CD4-positive, alpha-beta T cell (primary cell): ENCODE measurements around the gene IRF3. TPM values are rescaled to one million over a fixed set of nuclear protein-coding genes. Genes with fewer than 3 reads are reported as not detected.

ENCODE experiments used
- ATAC-seq: fragments of 200-7000 bp; cut with Tn5 transposase; one replicate; pipeline ENCODE4 v1.10.0; 2022; ENCODE audit warnings: mild to moderate bottlenecking; ENCODE audit not compliant: poor library complexity
- CTCF ChIA-PET: fragments of 350-600 bp; sonication (Branson Sonifier 250); formaldehyde crosslinking; loops from one replicate; lab custom pipeline; 2021; ENCODE audit warnings: antibody characterized with exemption, inconsistent platforms; lab: Charles Lee
- POLR2A ChIA-PET: fragments of 350-600 bp; sonication (Branson Sonifier 250); formaldehyde crosslinking; loops from one replicate; lab custom pipeline; 2021; ENCODE audit warnings: antibody characterized with exemption, inconsistent platforms; lab: Charles Lee
- DNase-seq, 14 experiments: peaks; one replicate each; pipeline ENCODE4 v3.0.0-alpha.2; 2013 to 2020; ENCODE audit warnings: mixed read lengths in 2 of 14
- H3K27ac ChIP-seq, 2 donors: one replicate each; pipeline versions ENCODE4 v1.5.1 to v1.7.0; 2013; ENCODE audit warnings: low read length in 2 of 2, low read depth in 1 of 2, mild to moderate bottlenecking in 1 of 2
- H3K27me3 ChIP-seq, 2 experiments: 1 replicate in 1 of 2; 2 replicates in 1 of 2; pipeline versions ENCODE4 v1.6.1 to v1.7.0; 2013; ENCODE audit warnings: low read length in 2 of 2, control low read depth in 1 of 2, mild to moderate bottlenecking in 1 of 2, moderate library complexity in 1 of 2; ENCODE audit not compliant: insufficient read depth in 2 of 2, control insufficient read depth in 1 of 2
- H3K36me3 ChIP-seq: one replicate; pipeline ENCODE4 v1.6.1; 2013; ENCODE audit warnings: low read length, control low read depth; ENCODE audit not compliant: insufficient read depth
- H3K4me1 ChIP-seq: one replicate; pipeline ENCODE4 v1.6.1; 2013; ENCODE audit warnings: low read length, control low read depth; ENCODE audit not compliant: insufficient read depth
- H3K4me3 ChIP-seq: one replicate; pipeline ENCODE4 v1.5.1; 2013; ENCODE audit warnings: mild to moderate bottlenecking, low read length, moderate library complexity
- H3K9me3 ChIP-seq, 2 experiments: 1 replicate in 1 of 2; 2 replicates in 1 of 2; pipeline versions ENCODE4 v1.6.1 to v1.7.0; 2013; ENCODE audit warnings: low read length in 2 of 2, mild to moderate bottlenecking in 2 of 2, control low read depth in 1 of 2, moderate library complexity in 1 of 2; ENCODE audit not compliant: control insufficient read depth in 1 of 2, insufficient read depth in 1 of 2
- H3K27ac Mint-ChIP-seq: one replicate; pipeline ENCODE4 v1.8.0; 2020; ENCODE audit warnings: mixed read lengths
- H3K27me3 Mint-ChIP-seq: one replicate; pipeline ENCODE4 v1.8.0; 2021; ENCODE audit warnings: mixed read lengths
- H3K36me3 Mint-ChIP-seq: one replicate; pipeline ENCODE4 v1.8.0; 2021; ENCODE audit warnings: low read depth, mixed read lengths
- H3K4me1 Mint-ChIP-seq: one replicate; pipeline ENCODE4 v1.8.0; 2021; ENCODE audit warnings: low read depth, mixed read lengths
- H3K4me3 Mint-ChIP-seq: one replicate; pipeline ENCODE4 v1.8.0; 2020; ENCODE audit warnings: mild to moderate bottlenecking, mixed read lengths
- H3K9me3 Mint-ChIP-seq: one replicate; pipeline ENCODE4 v1.8.0; 2020; ENCODE audit warnings: mixed read lengths
- intact Hi-C, 2 experiments: fragments of 100-400 bp; cut with DNase I in 1 of 2; cut with micrococcal nuclease in 1 of 2; formaldehyde crosslinking; loops; one replicate each; pipeline versions ENCODE4 v1.15.1 to v1.9.0; 2023 to 2025; cut with DNase I, micrococcal nuclease
- total RNA-seq, 174 experiments: library from RNA in 2 of 174; stranded (reverse) in 2 of 174; gene quantifications; one replicate each; pipeline ENCODE4 v1.2.3 and lab custom pipeline; 2021 to 2026
- TF ChIP-seq, protein P1 (sequence below): fragments of 200-600 bp; IDR thresholded peaks from one replicate; pipeline ENCODE4 v1.8.0; 2022; ENCODE audit warnings: antibody characterized with exemption, mild to moderate bottlenecking

Gene IRF3
- total RNA-seq, 2 experiments from 2014 or later: 109 to 119 TPM

- no peak overlapping the region for H3K27ac ChIP-seq
- Mint-ChIP-seq H3K4me1 (no peaks in the 10 kb centered on the region), H3K4me3 (no peak overlapping the region), H3K27ac (no peak overlapping the region), H3K36me3 (no peaks in the 10 kb centered on the region), H3K27me3 (peaks cover 11% of the 10 kb centered on the region), H3K9me3 (no peaks in the 10 kb centered on the region)
- ATAC-seq: no peak
- H3K36me3 ChIP-seq: no peaks in the 10 kb centered on the region
- H3K27me3 ChIP-seq: peaks cover 0 to 4% of the 10 kb centered on the region in 2 experiments
- DNase-seq: no peak
- no peaks in the 10 kb centered on the region for H3K9me3 ChIP-seq
- intact Hi-C loops: no loop called here
- ChIA-PET CTCF (no interaction called here), POLR2A (no interaction called here)
- H3K4me3 ChIP-seq: no peak overlapping the region
- H3K4me1 ChIP-seq: no peaks in the 10 kb centered on the region
- TF ChIP-seq, protein P1, sequence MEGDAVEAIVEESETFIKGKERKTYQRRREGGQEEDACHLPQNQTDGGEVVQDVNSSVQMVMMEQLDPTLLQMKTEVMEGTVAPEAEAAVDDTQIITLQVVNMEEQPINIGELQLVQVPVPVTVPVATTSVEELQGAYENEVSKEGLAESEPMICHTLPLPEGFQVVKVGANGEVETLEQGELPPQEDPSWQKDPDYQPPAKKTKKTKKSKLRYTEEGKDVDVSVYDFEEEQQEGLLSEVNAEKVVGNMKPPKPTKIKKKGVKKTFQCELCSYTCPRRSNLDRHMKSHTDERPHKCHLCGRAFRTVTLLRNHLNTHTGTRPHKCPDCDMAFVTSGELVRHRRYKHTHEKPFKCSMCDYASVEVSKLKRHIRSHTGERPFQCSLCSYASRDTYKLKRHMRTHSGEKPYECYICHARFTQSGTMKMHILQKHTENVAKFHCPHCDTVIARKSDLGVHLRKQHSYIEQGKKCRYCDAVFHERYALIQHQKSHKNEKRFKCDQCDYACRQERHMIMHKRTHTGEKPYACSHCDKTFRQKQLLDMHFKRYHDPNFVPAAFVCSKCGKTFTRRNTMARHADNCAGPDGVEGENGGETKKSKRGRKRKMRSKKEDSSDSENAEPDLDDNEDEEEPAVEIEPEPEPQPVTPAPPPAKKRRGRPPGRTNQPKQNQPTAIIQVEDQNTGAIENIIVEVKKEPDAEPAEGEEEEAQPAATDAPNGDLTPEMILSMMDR: no peak
Measured at GRCh38 chr19:49701271-49701786, 35.7 kb upstream of the IRF3 start.

- no peaks in the 10 kb centered on the region for H3K9me3 Mint-ChIP-seq
- peaks cover 0 to 4% of the 10 kb centered on the region in 2 experiments for H3K27me3 ChIP-seq
- H3K9me3 ChIP-seq: no peaks in the 10 kb centered on the region
- intact Hi-C loops: no loop called here
- H3K4me3 ChIP-seq: no peak overlapping the region
- no peak overlapping the region for H3K27ac Mint-ChIP-seq
- no peak overlapping the region for H3K4me3 Mint-ChIP-seq
- H3K36me3 ChIP-seq: no peaks in the 10 kb centered on the region
- TF ChIP-seq, protein P1: no peak
- POLR2A ChIA-PET: no interaction called here
- CTCF ChIA-PET: interaction anchor here (0.8 kb wide), 1 partner anchor 17 kb away, joined by 3 read pairs; no protein-coding TSS in a partner anchor
- H3K27me3 Mint-ChIP-seq: peaks cover 11% of the 10 kb centered on the region
- H3K27ac ChIP-seq: no peak overlapping the region
- ATAC-seq: no peak
- H3K4me1 ChIP-seq: no peaks in the 10 kb centered on the region
- H3K4me1 Mint-ChIP-seq: no peaks in the 10 kb centered on the region
- no peak for DNase-seq
- no peaks in the 10 kb centered on the region for H3K36me3 Mint-ChIP-seq
Measured at GRCh38 chr19:49700563-49700962, 34.9 kb upstream of the IRF3 start.

DNA sequence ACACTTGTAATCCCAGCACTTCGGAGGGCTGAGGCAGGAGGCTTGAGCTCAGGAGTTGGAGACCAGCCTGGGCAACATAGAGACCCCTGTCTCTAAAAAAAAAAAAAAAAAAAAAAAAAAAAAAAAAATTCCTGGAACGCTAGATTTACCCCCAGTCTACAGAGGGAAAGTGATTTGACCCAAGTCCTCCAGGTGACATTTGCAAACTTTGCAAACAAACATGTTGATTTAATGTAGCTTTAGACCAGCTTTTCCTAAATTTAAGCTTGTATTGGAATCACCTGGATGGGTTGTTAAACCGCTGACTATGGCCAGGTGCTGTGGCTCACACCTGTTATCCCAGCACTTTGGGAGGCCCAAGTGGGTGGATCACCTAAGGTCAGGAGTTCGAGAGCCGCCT, 33.7 kb upstream of the IRF3 start:
- Histone ChIP-seq H3K27ac (no peak overlapping the region), H3K9me3 (no peaks in the 10 kb centered on the region), H3K4me3 (no peak overlapping the region), H3K36me3 (no peaks in the 10 kb centered on the region), H3K4me1 (no peaks in the 10 kb centered on the region), H3K27me3 (peaks cover 0 to 4% of the 10 kb centered on the region in 2 experiments)
- CTCF ChIA-PET: no interaction called here
- TF ChIP-seq, protein P1: no peak
- intact Hi-C loops: no loop called here
- no peak overlapping the region for H3K4me3 Mint-ChIP-seq
- ATAC-seq: no peak
- DNase-seq: no peak
- no peaks in the 10 kb centered on the region for H3K36me3 Mint-ChIP-seq
- peaks cover 11% of the 10 kb centered on the region for H3K27me3 Mint-ChIP-seq
- no peak overlapping the region for H3K27ac Mint-ChIP-seq
- POLR2A ChIA-PET: no interaction called here
- H3K4me1 Mint-ChIP-seq: no peaks in the 10 kb centered on the region
- H3K9me3 Mint-ChIP-seq: no peaks in the 10 kb centered on the region
